ENCODE data around the gene SLC38A7.
A peak's percentile ranks its signal among the peaks of the same experiment; 100 is the strongest.
"Not testable (repeated sequence)": the region's sequence is repeated elsewhere in the genome, so short reads cannot be mapped to it uniquely, and the experiment has no call there.

SLC38A7 gene, protein sequence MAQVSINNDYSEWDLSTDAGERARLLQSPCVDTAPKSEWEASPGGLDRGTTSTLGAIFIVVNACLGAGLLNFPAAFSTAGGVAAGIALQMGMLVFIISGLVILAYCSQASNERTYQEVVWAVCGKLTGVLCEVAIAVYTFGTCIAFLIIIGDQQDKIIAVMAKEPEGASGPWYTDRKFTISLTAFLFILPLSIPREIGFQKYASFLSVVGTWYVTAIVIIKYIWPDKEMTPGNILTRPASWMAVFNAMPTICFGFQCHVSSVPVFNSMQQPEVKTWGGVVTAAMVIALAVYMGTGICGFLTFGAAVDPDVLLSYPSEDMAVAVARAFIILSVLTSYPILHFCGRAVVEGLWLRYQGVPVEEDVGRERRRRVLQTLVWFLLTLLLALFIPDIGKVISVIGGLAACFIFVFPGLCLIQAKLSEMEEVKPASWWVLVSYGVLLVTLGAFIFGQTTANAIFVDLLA

DNA sequence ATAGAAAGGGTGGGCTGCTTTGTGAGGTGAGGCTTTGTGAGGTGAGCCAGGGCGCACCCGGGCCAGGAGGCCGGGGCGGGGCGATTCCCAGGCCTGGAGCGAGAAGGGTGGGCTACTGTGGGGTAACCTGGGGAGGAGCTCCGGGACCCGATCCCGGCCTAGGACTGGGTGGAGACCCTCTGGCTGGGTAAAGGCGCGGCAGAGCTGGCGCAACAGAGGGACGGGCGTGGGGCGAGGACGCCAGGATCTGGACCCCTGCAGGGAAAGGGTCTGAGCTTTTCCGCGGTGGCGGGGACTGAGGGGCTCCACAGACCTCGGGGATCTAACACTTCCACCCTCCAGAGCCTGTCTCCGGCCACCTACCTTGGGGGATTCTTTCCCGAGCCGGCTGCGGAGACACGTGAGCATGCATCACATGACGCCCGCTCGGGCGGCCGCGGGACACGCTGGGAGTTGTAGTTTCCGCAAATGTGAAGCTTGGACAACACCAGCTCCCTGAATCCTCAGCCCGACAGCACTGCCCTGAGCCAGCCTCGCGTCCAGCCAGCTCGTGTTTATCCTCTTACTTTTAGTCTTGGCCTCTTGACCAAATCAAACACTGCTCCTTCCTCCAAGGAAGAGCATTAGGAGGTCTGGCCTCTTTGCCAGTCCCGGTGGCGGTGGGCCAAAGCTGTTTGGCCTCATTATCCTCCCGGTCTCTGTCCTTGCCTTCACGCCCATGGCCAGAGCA is at the start of gene SLC38A7:
TSS of gene SLC38A7 (minus strand) at position 417 of the 730 bp plus-strand sequence. CDS start 4,644 bp downstream, outside the sequence.
- DNase-seq, result peak; percentile 69

DNA sequence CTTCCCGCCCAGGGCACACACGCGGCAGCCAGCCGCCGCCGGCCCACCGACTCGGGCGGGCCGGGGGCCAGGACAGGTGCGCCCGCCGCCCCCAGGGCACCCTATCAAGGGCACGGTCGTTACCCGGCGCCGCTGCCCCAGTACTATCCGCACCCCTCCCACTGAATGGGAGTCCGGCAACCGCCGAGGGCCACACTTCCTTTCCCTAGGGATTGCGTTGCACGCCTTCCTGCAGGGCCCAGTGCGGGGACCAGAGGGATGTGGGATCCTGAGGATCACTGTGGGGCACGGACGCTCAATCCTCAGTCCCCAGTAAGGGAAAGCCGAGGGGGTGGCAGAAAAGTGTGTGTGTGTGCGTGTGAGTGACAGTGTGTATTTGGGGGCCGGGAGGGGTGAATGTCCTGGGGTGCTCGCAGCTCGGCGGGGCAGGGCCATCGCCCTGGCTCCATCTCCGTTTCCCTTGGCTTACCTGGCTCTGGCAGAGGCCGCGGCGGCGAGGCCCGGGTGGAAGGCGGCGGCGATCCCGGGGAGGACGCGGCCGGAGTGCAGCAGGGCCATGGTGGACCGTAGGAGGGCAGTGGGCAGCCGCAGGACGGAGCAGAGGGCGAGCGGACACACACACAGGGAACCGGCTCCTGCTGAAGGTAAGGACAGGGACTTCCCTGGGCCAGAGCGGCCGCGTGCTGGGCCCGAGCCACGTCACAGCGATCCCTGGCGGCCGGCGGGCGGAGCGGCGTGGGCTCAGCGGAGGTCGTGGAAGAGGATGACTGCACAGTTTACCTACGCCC is 49.3 kb upstream of the SLC38A7 start, which contains the start of gene GOT2:
TSS of gene GOT2 (minus strand) at position 646 of the 788 bp plus-strand sequence. CDS start at position 558, 88 bp downstream.
- peak; percentile 82 for DNase-seq

DNA sequence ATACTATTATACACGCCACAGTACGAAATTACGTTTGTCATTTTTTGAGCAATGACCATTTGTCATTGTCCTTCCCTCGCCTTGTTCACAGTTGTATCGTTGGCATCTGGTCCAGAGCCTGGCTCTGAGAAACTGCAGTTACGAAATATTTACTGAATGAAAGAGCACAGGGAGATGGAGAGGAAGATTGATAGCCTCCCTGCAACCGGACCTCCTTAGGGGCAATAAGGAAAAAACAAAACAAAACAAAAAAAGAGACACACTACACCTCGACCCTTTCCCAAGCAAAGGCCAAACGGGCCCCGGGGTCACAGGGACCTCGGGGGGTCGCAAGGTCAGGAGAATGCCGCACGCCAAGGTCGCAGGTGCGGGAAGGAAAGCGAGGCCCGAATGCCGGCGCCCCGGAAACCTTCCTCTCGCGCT is 48.7 kb upstream of the SLC38A7 start:
- no peak for DNase-seq

DNA sequence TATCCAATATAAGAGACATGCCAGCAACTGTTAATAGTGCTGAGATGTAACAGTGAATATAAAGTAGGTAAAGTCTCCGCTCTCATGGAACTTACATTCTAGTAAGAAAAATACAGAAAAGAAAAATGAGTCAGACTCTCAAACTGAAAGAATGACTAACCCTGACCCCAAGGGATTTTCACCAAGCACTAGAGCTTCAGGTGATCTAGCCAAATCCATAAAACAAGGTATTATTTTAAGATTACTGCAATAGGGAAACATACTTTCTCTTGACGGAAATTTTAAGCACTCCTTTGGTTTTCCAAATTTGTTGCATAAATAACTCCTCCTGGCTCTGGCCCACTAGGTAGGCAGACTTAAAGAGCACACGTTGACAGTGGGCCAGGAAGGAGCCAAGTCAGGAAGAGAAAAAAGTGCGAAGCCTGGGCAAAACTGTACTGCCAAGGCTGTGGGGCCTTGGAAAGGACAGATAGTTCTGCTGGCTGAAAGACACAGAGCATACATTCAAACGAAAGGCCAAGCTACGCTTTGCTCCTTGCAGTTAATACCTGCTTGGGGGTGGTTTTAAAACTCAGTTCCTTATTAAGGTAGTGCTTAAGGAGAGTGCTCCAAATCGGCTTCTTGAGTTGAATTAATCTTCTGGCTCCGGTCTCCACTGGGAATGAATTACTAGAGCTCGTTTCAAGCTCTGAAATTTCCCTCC is 48.1 kb upstream of the SLC38A7 start:
- DNase-seq, result no peak

DNA sequence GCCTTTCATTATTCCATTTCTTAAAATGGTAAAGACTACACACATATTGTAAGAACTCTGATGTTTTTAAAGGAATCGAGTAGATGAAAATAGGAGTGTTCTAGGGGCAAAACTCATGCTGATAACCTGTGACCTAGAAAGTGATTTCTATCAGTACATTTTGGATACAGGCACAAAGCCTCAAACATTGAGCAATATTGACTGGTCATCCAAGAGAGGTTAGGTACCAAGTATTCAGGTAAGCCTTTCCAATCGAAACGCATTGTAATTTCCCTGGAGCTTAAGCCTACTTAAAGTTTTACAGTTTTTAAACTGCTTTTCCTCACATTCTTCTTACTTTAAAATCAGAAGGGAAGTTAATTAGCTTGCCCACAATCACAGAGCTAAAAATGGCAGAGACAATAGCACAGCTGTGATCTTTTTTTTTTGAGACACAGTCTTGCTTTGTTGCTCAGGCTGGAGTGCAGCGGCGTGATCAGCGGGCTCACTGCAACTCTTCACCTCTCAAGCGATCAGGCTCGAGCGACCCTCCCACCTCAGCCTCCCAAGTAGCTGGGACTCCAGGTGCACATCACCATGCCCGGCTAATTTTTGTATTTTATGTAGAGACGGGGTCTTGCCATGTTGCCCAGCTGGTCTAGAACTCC is 46.3 kb upstream of the SLC38A7 start:
- DNase-seq, result no peak

DNA sequence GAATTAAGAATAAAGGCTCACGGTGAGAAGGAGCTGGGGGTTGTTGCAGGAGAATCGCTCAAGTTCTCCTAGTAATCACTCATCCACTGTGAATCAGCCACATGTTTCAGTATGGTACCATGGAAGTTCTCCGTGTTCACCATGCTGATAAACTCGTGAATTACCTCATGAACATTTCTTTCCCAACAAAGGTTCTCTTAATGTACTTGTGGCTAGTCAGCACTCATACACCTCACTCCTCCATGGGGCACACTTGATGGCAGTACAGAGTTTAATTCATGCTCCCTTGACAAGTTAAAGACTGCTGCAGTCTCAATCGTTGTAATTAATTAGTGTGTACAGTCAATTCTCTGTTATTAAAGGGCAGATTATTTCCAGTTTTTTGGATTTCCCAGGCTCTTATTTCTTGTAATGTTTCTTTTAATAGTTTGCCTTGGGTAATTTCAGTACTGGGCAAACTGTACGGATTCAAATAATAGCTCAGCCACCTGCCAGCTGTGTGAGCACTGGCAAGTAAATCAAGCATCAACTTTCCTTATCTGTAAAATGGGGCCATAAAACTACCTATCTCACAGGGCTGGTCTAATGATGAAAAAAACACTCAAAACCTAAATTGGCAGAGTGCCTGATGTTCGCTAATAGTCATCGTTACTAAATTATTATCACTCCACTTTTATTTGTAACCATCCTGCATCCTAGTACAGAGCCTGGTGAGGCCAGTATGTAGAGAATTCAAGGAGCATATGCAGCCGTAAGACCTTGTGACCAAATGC is 43.4 kb upstream of the SLC38A7 start:
- no peak for DNase-seq

DNA sequence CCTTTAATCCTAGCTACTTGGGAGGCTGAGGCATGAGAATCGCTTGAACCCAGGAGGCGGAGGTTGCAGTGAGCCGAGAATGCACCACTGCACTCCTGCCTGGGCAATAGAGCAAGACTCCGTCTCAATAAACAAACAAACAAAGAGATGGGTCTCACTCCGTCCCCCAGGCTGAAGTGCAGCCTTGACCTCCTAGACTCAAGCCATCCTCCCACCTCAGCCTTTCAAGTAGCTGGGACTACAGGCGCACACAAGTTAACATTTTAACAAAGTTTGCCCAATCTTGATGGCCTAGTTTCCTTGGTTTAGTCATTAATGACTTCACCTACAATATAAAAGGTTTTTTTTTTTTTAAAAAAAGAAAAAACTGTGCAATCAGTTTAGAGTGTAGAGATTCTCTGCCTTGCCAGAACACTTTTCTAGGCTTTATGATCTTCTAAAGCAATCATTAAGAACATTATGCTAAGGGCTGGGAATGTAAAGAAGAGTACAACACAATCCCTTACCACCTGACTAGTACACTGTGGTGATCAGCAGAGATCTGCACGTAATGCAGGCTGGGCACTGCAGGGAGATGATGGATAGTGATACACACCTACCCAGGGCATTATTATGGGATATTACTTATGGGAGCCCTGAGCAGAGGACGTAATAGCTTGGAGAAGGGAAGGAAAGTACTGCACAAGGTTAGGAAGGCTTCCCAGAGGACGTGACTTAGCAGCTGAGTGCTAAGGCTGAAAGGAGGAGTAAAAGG is 42.6 kb upstream of the SLC38A7 start:
- DNase-seq, result no peak

DNA sequence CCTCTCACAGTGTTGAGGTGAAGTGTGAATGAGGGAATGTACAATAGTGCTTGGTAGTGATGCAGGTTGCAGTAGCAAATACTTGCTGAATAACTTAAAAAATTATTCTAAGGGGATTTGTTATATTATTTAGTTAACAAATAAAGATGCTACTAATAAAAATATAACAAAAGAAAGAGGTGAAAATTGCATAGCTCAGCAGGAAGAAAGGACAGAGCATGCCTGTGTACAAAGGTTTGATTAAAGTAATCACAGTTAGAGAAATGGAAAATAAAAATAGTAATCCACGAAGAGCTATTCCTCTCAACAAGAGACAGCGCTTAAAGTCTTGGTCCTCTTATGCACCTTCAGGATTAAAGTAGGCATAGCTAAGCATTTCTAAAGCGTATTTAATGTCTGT is 38.5 kb upstream of the SLC38A7 start:
- no peak for DNase-seq

DNA sequence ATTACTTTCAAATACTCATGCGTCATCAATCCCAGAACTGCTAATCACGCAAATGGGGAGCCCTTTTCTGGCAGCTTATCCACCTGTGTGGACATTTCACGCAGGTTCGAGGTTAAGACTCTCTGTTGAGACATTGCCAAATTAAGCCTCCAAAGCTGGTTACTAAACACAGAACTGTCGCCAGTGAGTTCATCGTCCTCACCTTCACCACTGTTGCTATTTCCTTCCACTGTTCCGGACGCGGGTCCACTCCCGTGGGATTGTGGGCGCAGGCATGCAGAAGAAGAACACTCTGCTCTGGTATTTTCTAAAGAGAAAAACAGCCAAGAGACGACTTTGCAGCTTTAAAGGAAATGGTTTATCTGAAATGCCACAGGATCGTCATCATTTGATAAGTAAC is 33.4 kb upstream of the SLC38A7 start:
- DNase-seq, result no peak

DNA sequence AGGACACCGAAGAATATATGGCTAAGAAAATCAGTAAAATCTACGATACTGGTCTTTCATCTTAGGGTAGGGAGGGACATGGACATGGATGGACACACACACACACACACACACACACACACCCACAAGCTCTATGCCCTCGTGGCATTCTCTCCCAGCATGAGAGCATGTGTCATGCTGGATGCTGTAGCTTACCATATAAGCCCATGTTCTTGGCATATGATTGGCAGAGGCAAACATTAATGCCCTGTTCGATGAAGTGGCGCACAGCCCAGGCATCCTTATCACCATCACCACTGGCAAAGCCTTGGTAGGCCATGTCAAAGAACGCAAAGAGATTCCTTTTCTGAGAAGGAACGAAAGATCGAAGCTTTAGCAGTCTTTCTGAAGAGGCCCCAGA is 31.9 kb upstream of the SLC38A7 start:
- no peak for DNase-seq

DNA sequence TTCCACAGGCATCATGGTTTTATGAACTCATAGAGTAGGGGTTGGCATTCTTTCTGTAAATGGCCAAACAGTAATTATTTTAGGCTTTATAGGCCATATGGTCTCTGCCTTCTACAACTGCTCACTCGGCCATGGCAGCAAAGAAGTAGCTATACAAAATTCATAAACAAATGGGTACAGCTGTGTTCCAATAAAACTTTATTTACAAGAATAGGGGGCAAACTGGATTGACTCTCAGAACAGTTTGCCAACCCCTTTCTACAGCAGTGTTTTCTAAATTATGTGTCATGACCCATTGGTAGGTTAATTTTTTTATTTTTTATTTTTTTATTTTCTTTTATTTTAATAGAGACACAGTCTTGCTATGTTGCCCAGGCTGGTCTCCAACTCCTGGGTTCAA is 29.2 kb upstream of the SLC38A7 start:
- no peak for DNase-seq

DNA sequence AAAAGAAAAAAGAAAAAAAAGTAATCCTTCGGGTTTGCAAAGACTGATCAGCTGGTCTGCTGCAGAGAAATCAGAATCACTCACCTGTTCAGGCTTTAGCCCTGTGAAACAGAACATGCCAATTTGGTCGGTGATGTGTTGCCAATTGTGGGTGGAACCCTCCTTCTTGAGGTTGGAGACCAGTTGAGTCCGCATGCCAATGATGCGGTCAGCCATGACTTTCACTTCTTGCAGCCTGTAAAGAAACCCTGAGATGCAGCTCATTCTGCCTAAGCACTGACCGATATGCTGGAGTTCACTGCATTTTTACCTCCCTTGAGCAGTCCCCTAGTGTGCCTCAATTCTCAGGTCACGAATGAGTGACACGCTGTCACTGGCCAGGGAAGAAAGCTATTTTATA is 24.8 kb upstream of the SLC38A7 start:
- no peak for DNase-seq

DNA sequence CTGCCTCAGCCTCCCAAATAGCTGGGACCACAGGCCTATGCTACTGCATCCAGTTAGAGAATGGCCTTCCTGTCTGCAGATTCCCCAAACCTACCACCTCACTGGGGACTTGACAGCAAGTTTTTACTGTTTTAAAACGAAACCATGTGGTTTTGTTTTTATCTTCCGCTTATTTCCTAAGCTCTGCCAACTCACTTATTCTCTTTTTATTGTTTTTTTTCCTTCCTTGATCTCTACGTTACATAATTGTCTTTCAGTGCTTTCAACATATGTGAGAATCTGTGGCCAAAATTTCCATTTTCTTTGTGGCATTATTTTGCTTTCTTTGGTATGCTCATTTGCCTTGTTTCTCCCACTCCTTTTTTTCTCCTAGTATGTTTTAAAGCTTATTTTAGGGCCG is 14.6 kb upstream of the SLC38A7 start:
- no peak for DNase-seq

DNA sequence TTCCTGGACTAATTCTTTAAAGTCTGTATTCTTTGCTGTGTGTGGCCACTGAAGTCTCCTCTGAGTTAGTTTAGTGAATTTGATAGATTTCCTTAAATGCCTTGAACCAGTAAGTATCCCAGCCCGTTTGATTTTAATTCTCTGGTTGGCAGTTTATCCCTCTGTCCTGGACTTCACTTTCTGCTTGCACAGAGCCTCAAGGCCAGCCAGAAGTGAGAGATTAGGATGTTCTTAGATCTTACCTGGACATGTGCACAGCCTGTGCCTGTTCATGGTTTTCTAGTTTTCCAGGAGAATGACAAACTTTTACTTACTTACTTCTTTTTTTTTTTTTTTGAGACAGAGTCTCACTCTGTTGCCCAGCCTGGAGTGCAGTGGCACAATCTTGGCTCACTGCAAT is 10.8 kb upstream of the SLC38A7 start:
- DNase-seq, result no peak

DNA sequence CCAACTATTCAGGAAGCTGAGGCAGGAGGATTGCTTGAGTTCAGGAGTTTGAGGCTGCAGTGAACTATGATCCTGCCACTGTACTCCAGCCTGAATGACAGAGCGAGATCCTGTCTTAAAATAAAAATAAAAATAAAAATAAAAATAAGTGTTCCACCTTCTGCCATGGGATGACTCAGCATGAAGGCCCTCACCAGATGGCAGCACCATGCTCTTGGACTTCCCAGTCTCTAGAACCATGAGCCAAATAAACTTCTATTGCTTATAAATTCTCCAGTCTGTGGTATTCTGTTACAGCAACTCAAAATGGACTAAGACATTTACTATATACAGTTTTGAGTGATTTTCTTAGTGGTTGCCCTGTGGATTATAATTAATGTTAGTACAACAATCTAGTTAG is 7.9 kb upstream of the SLC38A7 start:
- no peak for DNase-seq

DNA sequence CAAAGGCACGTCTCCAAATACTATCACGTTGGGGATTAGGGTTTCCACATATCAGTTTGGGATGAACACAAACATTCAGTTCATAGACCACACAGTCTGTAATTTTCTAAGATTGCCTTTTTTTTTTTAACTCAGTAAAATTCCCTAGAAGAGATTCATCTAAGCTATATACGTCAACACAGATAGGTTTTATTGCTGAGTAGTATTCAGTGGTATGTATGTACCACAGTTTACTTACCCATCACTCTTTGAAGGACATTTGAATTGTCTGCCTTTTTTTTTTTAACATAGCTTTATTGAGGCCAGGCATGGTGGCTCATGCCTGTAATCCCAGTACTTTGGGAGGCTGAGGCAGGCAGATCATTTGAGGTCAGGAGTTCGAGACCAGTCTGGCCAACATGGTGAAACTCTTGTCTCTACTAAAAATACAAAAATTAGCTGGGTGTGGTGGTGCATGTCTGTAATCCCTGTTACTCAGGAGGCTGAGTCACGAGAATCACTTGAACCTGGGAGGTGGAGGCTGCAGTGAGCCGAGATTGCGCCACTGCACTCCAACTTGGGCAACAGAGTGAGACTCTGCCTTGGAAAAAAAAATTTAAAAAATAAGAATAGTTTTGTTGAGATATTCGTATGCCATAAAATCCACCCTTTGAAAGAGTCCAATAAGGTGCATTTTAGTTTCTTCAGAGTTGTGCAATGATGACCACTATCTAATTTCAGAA is 2.6 kb upstream of the SLC38A7 start:
- DNase-seq, result not testable (repeated sequence)

DNA sequence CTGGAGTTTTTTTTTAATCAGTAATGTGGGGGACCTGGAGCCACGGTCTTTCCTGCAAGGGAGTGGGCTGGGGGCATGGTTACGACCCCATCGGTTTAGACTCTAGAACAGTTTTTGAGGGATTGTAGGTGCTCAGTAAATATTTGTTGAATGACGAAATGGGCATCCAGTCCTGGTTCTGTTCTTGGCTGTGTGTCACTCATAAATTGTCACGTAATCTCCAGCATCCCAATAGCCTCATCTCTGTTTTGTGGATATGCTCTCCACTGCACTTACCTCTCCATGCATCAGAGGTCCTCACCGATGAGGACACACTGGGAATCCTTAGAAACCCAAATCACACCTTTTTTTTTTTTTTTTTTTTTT is 497 bp upstream of the SLC38A7 start:
- DNase-seq, result no peak

DNA sequence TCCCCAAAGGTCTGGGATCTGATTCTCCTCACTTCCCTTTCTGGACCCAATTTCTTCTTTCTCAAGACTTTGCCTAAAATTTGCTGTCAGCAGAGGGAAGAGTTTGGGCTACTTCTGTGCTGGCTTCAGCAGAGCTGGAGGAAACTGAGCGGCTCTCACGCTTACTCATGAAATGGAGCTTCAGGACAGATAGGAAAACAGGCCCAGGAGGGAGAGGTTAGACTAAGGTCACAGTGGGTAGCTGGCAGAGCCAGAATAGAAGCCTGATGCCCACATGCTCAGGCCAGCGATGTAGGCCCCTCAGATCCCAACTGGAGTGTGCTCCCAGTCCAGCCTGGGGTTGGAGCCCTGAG is 593 bp downstream of the SLC38A7 start:
- DNase-seq, result no peak

DNA sequence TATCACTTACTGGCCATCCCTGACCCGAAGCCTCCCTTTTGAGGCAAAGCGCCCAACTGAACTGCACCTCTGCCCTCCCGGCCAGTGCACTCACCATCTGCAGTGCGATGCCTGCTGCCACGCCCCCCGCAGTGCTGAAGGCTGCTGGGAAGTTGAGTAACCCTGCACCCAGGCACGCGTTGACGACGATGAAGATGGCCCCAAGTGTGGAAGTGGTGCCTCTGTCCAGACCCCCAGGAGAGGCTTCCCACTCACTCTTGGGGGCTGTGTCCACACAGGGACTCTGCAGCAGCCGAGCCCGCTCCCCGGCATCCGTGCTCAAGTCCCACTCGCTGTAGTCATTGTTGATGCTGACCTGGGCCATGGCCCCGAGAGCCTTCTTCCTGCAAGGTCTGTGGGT is 4.8 kb downstream of the SLC38A7 start:
- DNase-seq, result no peak

DNA sequence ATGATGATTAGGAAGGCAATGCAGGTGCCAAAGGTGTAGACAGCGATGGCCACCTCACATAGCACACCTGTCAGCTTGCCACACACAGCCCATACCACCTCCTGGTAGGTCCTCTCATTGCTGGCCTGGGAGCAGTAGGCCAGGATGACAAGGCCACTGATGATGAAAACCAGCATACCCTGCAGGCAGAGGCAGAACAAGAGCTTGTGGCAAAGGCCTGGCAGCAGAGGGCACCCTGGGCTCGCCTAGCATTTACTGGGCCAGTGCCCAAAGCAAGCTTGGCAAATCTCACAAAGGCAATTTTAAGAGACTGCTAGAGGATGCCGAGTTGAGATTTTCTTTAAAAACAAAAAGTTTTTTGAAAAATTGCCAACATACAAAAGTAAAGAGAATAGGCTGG is 5.9 kb downstream of the SLC38A7 start:
- no peak for DNase-seq

All from stimulated activated CD4-positive, alpha-beta T cell treated with anti-CD3 and anti-CD28 coated beads, Interleukin-12 subunit alpha, Interleukin-12 subunit beta, amount 100 ng/mL, for 4 hours (primary cell).